NCI-H748 (cell line): ENCODE results near the gene POGLUT3.

ENCODE experiments used
- DNase-seq: peaks from one replicate; lab custom pipeline; 2025; ENCODE audit not compliant: unreplicated experiment; lab: John Stamatoyannopoulos, UW

POGLUT3 gene

GRCh38 chr11:108498046-108498815 is at the start of gene POGLUT3:
TSS of gene POGLUT3 (minus strand) at chr11:108498384. CDS start at chr11:108498366, 18 bp downstream.
- DNase-seq: peak; percentile 65

GRCh38 chr11:108545909-108546501 is 47.8 kb upstream of the POGLUT3 start:
- DNase-seq: no peak

- no peak for DNase-seq
Observed at GRCh38 chr11:108543316-108543964, 45.3 kb upstream of the POGLUT3 start.

GRCh38 chr11:108541531-108541930 is 43.3 kb upstream of the POGLUT3 start:
- no peak for DNase-seq

- no peak for DNase-seq
Observed at GRCh38 chr11:108538502-108538901, 40.3 kb upstream of the POGLUT3 start.

- DNase-seq: no peak
Observed at GRCh38 chr11:108538022-108538424, 39.8 kb upstream of the POGLUT3 start.

GRCh38 chr11:108536783-108537182 is 38.6 kb upstream of the POGLUT3 start:
- no peak for DNase-seq

- DNase-seq: no peak
Observed at GRCh38 chr11:108535384-108535955, 37.3 kb upstream of the POGLUT3 start.

- no peak for DNase-seq
Observed at GRCh38 chr11:108534274-108534882, 36.2 kb upstream of the POGLUT3 start.

GRCh38 chr11:108530426-108530825 is 32.2 kb upstream of the POGLUT3 start:
- no peak for DNase-seq

GRCh38 chr11:108527382-108527781 is 29.2 kb upstream of the POGLUT3 start:
- DNase-seq: no peak

GRCh38 chr11:108525161-108525560 is 27.0 kb upstream of the POGLUT3 start:
- no peak for DNase-seq

- no peak for DNase-seq
Observed at GRCh38 chr11:108524422-108524821, 26.2 kb upstream of the POGLUT3 start.

- no peak for DNase-seq
Observed at GRCh38 chr11:108522318-108522717, 24.1 kb upstream of the POGLUT3 start.

GRCh38 chr11:108518581-108518980 is 20.4 kb upstream of the POGLUT3 start:
- no peak for DNase-seq

- DNase-seq: no peak
Observed at GRCh38 chr11:108516125-108516524, 17.9 kb upstream of the POGLUT3 start.

- DNase-seq: no peak
Observed at GRCh38 chr11:108512708-108513107, 14.5 kb upstream of the POGLUT3 start.

GRCh38 chr11:108511851-108512474 is 13.8 kb upstream of the POGLUT3 start:
- DNase-seq: no peak

GRCh38 chr11:108508653-108509593 is 10.7 kb upstream of the POGLUT3 start:
- DNase-seq: no peak

GRCh38 chr11:108501396-108501795 is 3.2 kb upstream of the POGLUT3 start:
- DNase-seq: no peak
